Neural cell (in vitro differentiated cells): ENCODE measurements around the gene MALRD1. TPM values are rescaled to one million over a fixed set of nuclear protein-coding genes. Genes with fewer than 3 reads are reported as not detected.

Experiments used
- H2AFZ ChIP-seq: fragments of 200-600, 300-800 bp; sonication (generic), shearing (Covaris generic); 2 replicates; pipeline ENCODE4 v1.6.0; 2014; ENCODE audit warnings: low read depth, mild to moderate bottlenecking, antibody characterized with exemption, low read length, moderate library complexity
- H3F3A ChIP-seq: fragments of 200-600 bp; shearing (Covaris generic); 2 replicates; pipeline ENCODE4 v1.6.1; 2016; ENCODE audit warnings: mild to moderate bottlenecking, moderate library complexity, mixed read lengths, antibody characterized with exemption, low read length; ENCODE audit not compliant: insufficient read depth, poor library complexity, severe bottlenecking
- H3K27ac ChIP-seq: fragments of 200-600, 300-800 bp; sonication (generic), shearing (Covaris generic); 2 replicates; pipeline ENCODE4 v1.5.1; 2014; ENCODE audit warnings: mild to moderate bottlenecking, low read length, moderate library complexity
- H3K27me3 ChIP-seq: fragments of 300-800, 200-600 bp; sonication (generic), shearing (Covaris generic); 2 replicates; pipeline ENCODE4 v1.6.0; 2014; ENCODE audit warnings: mild to moderate bottlenecking, low read depth, low read length, moderate library complexity; ENCODE audit not compliant: insufficient read depth
- H3K36me3 ChIP-seq: fragments of 300-800, 200-600 bp; sonication (generic), shearing (Covaris generic); 2 replicates; pipeline ENCODE4 v1.5.1; 2014; ENCODE audit warnings: mild to moderate bottlenecking, antibody characterized with exemption, low read length, moderate library complexity; ENCODE audit not compliant: insufficient read depth
- H3K4me2 ChIP-seq: fragments of 300-800, 200-600 bp; sonication (generic), shearing (Covaris generic); 2 replicates; pipeline ENCODE4 v1.6.0; 2014; ENCODE audit warnings: mild to moderate bottlenecking, low read length
- H3K4me3 ChIP-seq: fragments of 300-800, 200-600 bp; sonication (generic), shearing (Covaris generic); 2 replicates; pipeline ENCODE4 v1.5.1; 2014; ENCODE audit warnings: mild to moderate bottlenecking, low read length, moderate library complexity
- H3K79me2 ChIP-seq: fragments of 200-600 bp; shearing (Covaris generic); replicated peaks from 2 replicates; pipeline ENCODE4 v1.6.0; 2014; ENCODE audit warnings: mild to moderate bottlenecking, low read length, moderate library complexity; ENCODE audit not compliant: insufficient read depth
- H3K9ac ChIP-seq: fragments of 300-800, 200-600 bp; sonication (generic), shearing (Covaris generic); 2 replicates; pipeline ENCODE4 v1.6.1; 2016; ENCODE audit warnings: mild to moderate bottlenecking, low read length, mixed read lengths
- H3K9me2 ChIP-seq: fragments of 200-600 bp; shearing (Covaris generic); 2 replicates; pipeline ENCODE4 v1.6.1; 2016; ENCODE audit warnings: mild to moderate bottlenecking, low read length, mixed read lengths; ENCODE audit not compliant: insufficient read depth
- H3K9me3 ChIP-seq: fragments of 200-600, 300-800 bp; sonication (generic), shearing (Covaris generic); 2 replicates; pipeline ENCODE4 v1.6.1; 2016; ENCODE audit warnings: mild to moderate bottlenecking, mixed run types, low read length, moderate library complexity, mixed read lengths
- H4K20me1 ChIP-seq: fragments of 200-600 bp; shearing (Covaris generic); 2 replicates; pipeline ENCODE4 v1.6.1; 2016; ENCODE audit warnings: mild to moderate bottlenecking, mixed run types; ENCODE audit not compliant: insufficient read depth
- EP300 ChIP-seq: fragments of 450-650 bp; conservative IDR thresholded peaks from 2 replicates; pipeline ENCODE4 v1.6.1; 2014; ENCODE audit warnings: antibody characterized with exemption, mild to moderate bottlenecking, moderate library complexity; ENCODE audit not compliant: poor library complexity, severe bottlenecking
- EZH2 ChIP-seq: fragments of 200-600, 300-800 bp; shearing (Covaris generic), sonication (generic); IDR thresholded peaks from 2 replicates; pipeline ENCODE4 v1.6.1; 2014; ENCODE audit warnings: antibody characterized with exemption, low read length, borderline replicate concordance, mild to moderate bottlenecking; ENCODE audit not compliant: insufficient read depth, poor library complexity, severe bottlenecking
- MXI1 ChIP-seq: fragments of 450-650 bp; conservative IDR thresholded peaks from 2 replicates; pipeline ENCODE4 v1.6.1; 2014; ENCODE audit warnings: antibody characterized with exemption, mild to moderate bottlenecking; ENCODE audit not compliant: poor library complexity, severe bottlenecking
- POLR2AphosphoS5 ChIP-seq: IDR thresholded peaks from 2 replicates; pipeline ENCODE4 v1.6.1; 2012
- RAD21 ChIP-seq: fragments of 450-650 bp; conservative IDR thresholded peaks from 2 replicates; pipeline ENCODE4 v1.6.1; 2014; ENCODE audit warnings: antibody characterized with exemption, mild to moderate bottlenecking, moderate library complexity
- REST ChIP-seq: IDR thresholded peaks from 2 replicates; pipeline ENCODE4 v1.6.1; 2012; ENCODE audit warnings: borderline replicate concordance
- SMC3 ChIP-seq: fragments of 450-650 bp; conservative IDR thresholded peaks from 2 replicates; pipeline ENCODE4 v1.6.1; 2014; ENCODE audit warnings: antibody characterized with exemption, mild to moderate bottlenecking, moderate library complexity; ENCODE audit not compliant: poor library complexity
- TAF1 ChIP-seq: IDR thresholded peaks from 2 replicates; pipeline ENCODE4 v1.6.1; 2012; ENCODE audit warnings: low read depth
- polyA plus RNA-seq: library from polyadenylated mRNA; depleted of rRNA; stranded (reverse); fragments of >200 nt; gene quantifications from 2 replicates; pipeline ENCODE4 v1.2.3, GENCODE V29; 2014
- TF ChIP-seq, protein P1 (sequence below): fragments of 450-650 bp; IDR thresholded peaks from 2 replicates; pipeline ENCODE4 v1.5.1; 2014; ENCODE audit warnings: antibody characterized with exemption, mild to moderate bottlenecking, moderate library complexity; ENCODE audit not compliant: poor library complexity, severe bottlenecking

MALRD1 gene
- polyA plus RNA-seq, 1 donor from 2014 or later, result 0.21 TPM

DNA sequence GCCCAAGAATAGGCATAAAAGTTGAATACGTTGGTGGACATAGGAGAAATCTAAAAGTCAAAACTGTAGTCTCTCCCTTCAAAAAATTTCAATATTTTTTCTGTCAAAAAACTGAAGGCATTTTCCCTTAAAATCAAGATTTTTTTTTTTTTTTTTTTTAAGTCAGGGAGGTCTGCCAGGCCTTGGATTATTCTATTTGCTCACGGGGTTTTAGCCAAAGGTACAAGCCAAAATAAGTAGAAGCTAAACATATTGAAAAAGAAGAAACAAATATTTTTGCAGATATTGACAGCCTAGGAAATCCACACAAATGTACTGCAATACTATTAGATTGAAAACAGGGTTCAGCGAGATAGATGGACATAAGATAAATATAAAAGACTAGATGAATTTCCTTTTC, 577.6 kb downstream of the MALRD1 start:
- TF ChIP-seq MXI1 (no peak), EP300 (no peak), RAD21 (no peak), REST (no peak)
- no peak overlapping the region for H3K4me3 ChIP-seq
- no peak overlapping the region for H2AFZ ChIP-seq

GRCh38 chr10:19628767-19629560, 580.4 kb downstream of the MALRD1 start:
- Histone ChIP-seq H3K4me2 (no peak overlapping the region), H3K27ac (no peak overlapping the region), H4K20me1 (no peaks in the 10 kb centered on the region), H3K4me3 (no peak overlapping the region), H3K79me2 (no peaks in the 10 kb centered on the region), H3K9me2 (no peaks in the 10 kb centered on the region), H3K9ac (no peak overlapping the region), H3F3A (no peaks in the 10 kb centered on the region), H3K36me3 (no peaks in the 10 kb centered on the region), H3K27me3 (no peaks in the 10 kb centered on the region), H2AFZ (no peak overlapping the region), H3K9me3 (no peaks in the 10 kb centered on the region)
- no peak for TF ChIP-seq TAF1

More for the DNA sequence above, 577.6 kb downstream of the MALRD1 start:
- no peaks in the 10 kb centered on the region for H4K20me1 ChIP-seq
- no peaks in the 10 kb centered on the region for H3K36me3 ChIP-seq
- H3K9ac ChIP-seq, result no peak overlapping the region
- no peaks in the 10 kb centered on the region for H3K27me3 ChIP-seq
- H3F3A ChIP-seq, result no peaks in the 10 kb centered on the region
- H3K9me2 ChIP-seq, result no peaks in the 10 kb centered on the region
- H3K9me3 ChIP-seq, result no peaks in the 10 kb centered on the region
- no peak overlapping the region for H3K4me2 ChIP-seq
- H3K27ac ChIP-seq, result no peak overlapping the region
- no peaks in the 10 kb centered on the region for H3K79me2 ChIP-seq

DNA sequence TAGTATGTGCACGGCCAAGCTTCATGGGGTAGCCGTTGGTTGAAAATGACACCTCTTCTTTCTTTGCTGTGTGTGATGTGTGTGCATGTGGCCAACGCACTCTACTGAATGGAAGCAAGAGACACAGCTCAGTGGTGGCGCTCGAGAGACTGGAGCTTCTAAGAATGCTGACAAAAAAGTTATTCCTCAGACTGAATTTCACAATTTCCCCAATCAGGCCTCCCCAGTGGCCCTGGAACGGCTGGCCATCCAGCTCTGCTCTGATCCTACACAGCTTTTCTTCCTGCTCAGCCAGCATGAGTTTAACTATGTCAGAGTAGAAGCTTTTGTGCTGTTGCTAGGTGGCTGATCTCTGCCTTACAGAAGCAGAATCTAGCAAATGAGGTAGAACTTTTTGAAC, 581.0 kb downstream of the MALRD1 start:
- H3K9me2 ChIP-seq, result no peaks in the 10 kb centered on the region
- H3K4me2 ChIP-seq, result no peak overlapping the region
- H2AFZ ChIP-seq, result no peak overlapping the region
- H3K36me3 ChIP-seq, result no peaks in the 10 kb centered on the region
- H3K27ac ChIP-seq, result no peak overlapping the region
- H3K79me2 ChIP-seq, result no peaks in the 10 kb centered on the region
- H3F3A ChIP-seq, result no peaks in the 10 kb centered on the region
- H3K27me3 ChIP-seq, result no peaks in the 10 kb centered on the region
- no peaks in the 10 kb centered on the region for H3K9me3 ChIP-seq
- no peak overlapping the region for H3K4me3 ChIP-seq
- TF ChIP-seq EP300, result no peak
- TF ChIP-seq REST, result no peak
- TF ChIP-seq SMC3, result no peak
- TF ChIP-seq POLR2AphosphoS5, result no peak
- no peak for TF ChIP-seq EZH2
- TF ChIP-seq, protein P1, sequence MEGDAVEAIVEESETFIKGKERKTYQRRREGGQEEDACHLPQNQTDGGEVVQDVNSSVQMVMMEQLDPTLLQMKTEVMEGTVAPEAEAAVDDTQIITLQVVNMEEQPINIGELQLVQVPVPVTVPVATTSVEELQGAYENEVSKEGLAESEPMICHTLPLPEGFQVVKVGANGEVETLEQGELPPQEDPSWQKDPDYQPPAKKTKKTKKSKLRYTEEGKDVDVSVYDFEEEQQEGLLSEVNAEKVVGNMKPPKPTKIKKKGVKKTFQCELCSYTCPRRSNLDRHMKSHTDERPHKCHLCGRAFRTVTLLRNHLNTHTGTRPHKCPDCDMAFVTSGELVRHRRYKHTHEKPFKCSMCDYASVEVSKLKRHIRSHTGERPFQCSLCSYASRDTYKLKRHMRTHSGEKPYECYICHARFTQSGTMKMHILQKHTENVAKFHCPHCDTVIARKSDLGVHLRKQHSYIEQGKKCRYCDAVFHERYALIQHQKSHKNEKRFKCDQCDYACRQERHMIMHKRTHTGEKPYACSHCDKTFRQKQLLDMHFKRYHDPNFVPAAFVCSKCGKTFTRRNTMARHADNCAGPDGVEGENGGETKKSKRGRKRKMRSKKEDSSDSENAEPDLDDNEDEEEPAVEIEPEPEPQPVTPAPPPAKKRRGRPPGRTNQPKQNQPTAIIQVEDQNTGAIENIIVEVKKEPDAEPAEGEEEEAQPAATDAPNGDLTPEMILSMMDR, result no peak
- TF ChIP-seq RAD21, result no peak
- no peak for TF ChIP-seq MXI1
- TF ChIP-seq TAF1, result no peak
- no peaks in the 10 kb centered on the region for H4K20me1 ChIP-seq
- H3K9ac ChIP-seq, result no peak overlapping the region
